ENCODE results near the gene SYNGAP1. TPM values are rescaled to one million over a fixed set of nuclear protein-coding genes. Genes with fewer than 3 reads are reported as not detected.

Gene SYNGAP1
- total RNA-seq, 1 donor from 2014 or later: 36.1 TPM

DNA sequence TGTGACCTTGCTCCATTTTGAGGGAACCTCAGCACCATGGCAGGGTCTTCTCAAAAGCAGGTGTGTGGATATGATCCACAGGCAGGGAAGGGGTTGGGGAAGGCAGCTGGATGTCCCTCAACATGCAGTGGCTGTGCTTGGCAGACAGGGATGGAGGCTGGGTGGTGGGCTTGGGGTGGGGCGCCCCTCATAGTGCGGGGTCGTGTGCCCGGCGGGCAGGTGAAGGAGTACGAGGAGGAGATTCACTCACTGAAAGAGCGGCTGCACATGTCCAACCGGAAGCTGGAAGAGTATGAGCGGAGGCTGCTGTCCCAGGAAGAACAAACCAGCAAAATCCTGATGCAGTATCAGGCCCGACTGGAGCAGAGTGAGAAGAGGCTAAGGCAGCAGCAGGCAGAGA is 26.5 kb downstream of the SYNGAP1 start:
- H3K9ac ChIP-seq (ENCODE audit: low read length): no peak overlapping the region
- H3K4me2 ChIP-seq (ENCODE audit: low read length): no peak overlapping the region
- H2AFZ ChIP-seq (ENCODE audit: low read depth, low read length): no peak overlapping the region
- H3K27me3 ChIP-seq (ENCODE audit: insufficient read depth, low read length): no peaks in the 10 kb centered on the region
- H3K36me3 Mint-ChIP-seq (ENCODE audit: low read depth, unreplicated experiment): peaks cover 32% of the 10 kb centered on the region
- no peaks in the 10 kb centered on the region for H3K4me1 ChIP-seq (ENCODE audit: insufficient read depth, low read length)
- H4K20me1 ChIP-seq (ENCODE audit: insufficient read depth, low read length): peaks cover 6% of the 10 kb centered on the region
- peaks cover 2% of the 10 kb centered on the region for H3K36me3 ChIP-seq (ENCODE audit: insufficient read depth, low read length)
- no peaks in the 10 kb centered on the region for H3K79me2 ChIP-seq (ENCODE audit: insufficient read depth, low read length)
- no peak for TF ChIP-seq EZH2 (IDR thresholded peaks at IDR 0.05; ENCODE audit: insufficient read depth, low read length)
- TF ChIP-seq, protein P1, sequence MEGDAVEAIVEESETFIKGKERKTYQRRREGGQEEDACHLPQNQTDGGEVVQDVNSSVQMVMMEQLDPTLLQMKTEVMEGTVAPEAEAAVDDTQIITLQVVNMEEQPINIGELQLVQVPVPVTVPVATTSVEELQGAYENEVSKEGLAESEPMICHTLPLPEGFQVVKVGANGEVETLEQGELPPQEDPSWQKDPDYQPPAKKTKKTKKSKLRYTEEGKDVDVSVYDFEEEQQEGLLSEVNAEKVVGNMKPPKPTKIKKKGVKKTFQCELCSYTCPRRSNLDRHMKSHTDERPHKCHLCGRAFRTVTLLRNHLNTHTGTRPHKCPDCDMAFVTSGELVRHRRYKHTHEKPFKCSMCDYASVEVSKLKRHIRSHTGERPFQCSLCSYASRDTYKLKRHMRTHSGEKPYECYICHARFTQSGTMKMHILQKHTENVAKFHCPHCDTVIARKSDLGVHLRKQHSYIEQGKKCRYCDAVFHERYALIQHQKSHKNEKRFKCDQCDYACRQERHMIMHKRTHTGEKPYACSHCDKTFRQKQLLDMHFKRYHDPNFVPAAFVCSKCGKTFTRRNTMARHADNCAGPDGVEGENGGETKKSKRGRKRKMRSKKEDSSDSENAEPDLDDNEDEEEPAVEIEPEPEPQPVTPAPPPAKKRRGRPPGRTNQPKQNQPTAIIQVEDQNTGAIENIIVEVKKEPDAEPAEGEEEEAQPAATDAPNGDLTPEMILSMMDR (IDR thresholded peaks at IDR 0.05; ENCODE audit: insufficient read depth, low read depth, low read length): no peak
- no peaks in the 10 kb centered on the region for H3K4me1 Mint-ChIP-seq (ENCODE audit: low read depth, unreplicated experiment)
- no peaks in the 10 kb centered on the region for H3K9me3 ChIP-seq (ENCODE audit: insufficient read depth, low read depth, low read length)
- H3K27ac ChIP-seq (ENCODE audit: low read depth, low read length): no peak overlapping the region
- H3K9me3 Mint-ChIP-seq (ENCODE audit: unreplicated experiment): no peaks in the 10 kb centered on the region
- FAIRE-seq: no peak
- no peak for DNase-seq (ENCODE audit: low read depth)
- no peaks in the 10 kb centered on the region for H3K27me3 Mint-ChIP-seq (ENCODE audit: low read depth, unreplicated experiment)
- peak overlapping the region; percentile 13 for H3K4me3 Mint-ChIP-seq (ENCODE audit: unreplicated experiment)
- H3K27ac Mint-ChIP-seq (ENCODE audit: unreplicated experiment): no peak overlapping the region
- no peak overlapping the region for H3K4me3 ChIP-seq (ENCODE audit: insufficient read depth, low read depth, low read length)

DNA sequence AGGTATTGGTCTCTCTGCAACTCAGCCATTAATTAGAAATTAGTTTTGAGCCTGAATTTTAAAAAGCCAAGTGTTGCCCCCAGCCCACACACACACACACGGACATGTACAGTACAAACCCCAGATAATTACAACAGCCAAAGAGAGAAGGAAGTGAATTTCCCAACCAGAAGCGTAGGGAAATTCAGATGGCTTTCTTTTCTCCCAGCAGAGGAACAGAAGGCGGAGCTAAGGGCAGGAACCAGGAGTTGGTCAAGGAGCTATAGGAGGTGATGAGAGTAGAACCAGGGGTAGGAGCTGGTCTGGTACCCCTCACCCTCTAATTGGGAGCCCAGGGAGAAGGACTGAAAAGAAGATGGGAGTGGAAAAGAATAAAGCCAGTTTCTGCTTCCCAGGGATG is 30.6 kb downstream of the SYNGAP1 start:
- peaks cover 23% of the 10 kb centered on the region for H3K36me3 Mint-ChIP-seq (ENCODE audit: low read depth, unreplicated experiment)

DNA sequence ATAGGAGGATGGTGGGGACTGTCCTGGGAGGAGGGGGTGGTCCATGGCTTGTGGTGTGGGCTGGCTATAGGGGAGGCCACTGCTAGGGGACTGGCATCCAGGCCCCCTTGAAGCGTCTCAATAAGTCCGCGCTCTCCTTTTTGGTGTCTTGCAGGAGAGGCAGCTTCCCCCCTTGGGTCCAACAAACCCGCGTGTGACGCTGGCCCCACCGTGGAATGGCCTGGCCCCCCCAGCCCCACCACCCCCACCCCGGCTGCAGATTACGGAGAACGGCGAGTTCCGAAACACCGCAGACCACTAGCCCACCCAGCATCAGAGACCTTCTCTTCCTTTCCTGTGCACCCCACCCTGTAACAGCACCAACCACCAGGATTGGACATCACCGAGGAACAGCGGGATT is 31.7 kb downstream of the SYNGAP1 start:
- peaks cover 20% of the 10 kb centered on the region for H3K36me3 Mint-ChIP-seq (ENCODE audit: low read depth, unreplicated experiment)
- H3K4me1 Mint-ChIP-seq (ENCODE audit: low read depth, unreplicated experiment): peaks cover 8% of the 10 kb centered on the region
- TF ChIP-seq EZH2 (IDR thresholded peaks at IDR 0.05; ENCODE audit: insufficient read depth, low read length): no peak
- TF ChIP-seq, protein P1 (IDR thresholded peaks at IDR 0.05; ENCODE audit: insufficient read depth, low read depth, low read length): no peak

More for the DNA sequence above, 30.6 kb downstream of the SYNGAP1 start:
- no peak overlapping the region for H3K27ac ChIP-seq (ENCODE audit: low read depth, low read length)
- H3K36me3 ChIP-seq (ENCODE audit: insufficient read depth, low read length): peaks cover under 1% of the 10 kb centered on the region
- H3K4me3 ChIP-seq (ENCODE audit: insufficient read depth, low read depth, low read length): no peak overlapping the region
- no peak overlapping the region for H3K9ac ChIP-seq (ENCODE audit: low read length)
- no peak overlapping the region for H2AFZ ChIP-seq (ENCODE audit: low read depth, low read length)
- H3K27ac Mint-ChIP-seq (ENCODE audit: unreplicated experiment): no peak overlapping the region
- no peaks in the 10 kb centered on the region for H3K27me3 ChIP-seq (ENCODE audit: insufficient read depth, low read length)
- FAIRE-seq: no peak
- H3K9me3 Mint-ChIP-seq (ENCODE audit: unreplicated experiment): no peaks in the 10 kb centered on the region
- H3K4me2 ChIP-seq (ENCODE audit: low read length): no peak overlapping the region
- H4K20me1 ChIP-seq (ENCODE audit: insufficient read depth, low read length): peaks cover 4% of the 10 kb centered on the region
- peaks cover 6% of the 10 kb centered on the region for H3K4me1 ChIP-seq (ENCODE audit: insufficient read depth, low read length)
- no peak overlapping the region for H3K4me3 Mint-ChIP-seq (ENCODE audit: unreplicated experiment)
- DNase-seq (ENCODE audit: low read depth): no peak
- H3K27me3 Mint-ChIP-seq (ENCODE audit: low read depth, unreplicated experiment): no peaks in the 10 kb centered on the region
- H3K9me3 ChIP-seq (ENCODE audit: insufficient read depth, low read depth, low read length): no peaks in the 10 kb centered on the region
- peaks cover 8% of the 10 kb centered on the region for H3K4me1 Mint-ChIP-seq (ENCODE audit: low read depth, unreplicated experiment)
- TF ChIP-seq, protein P1 (IDR thresholded peaks at IDR 0.05; ENCODE audit: insufficient read depth, low read depth, low read length): no peak
- TF ChIP-seq EZH2 (IDR thresholded peaks at IDR 0.05; ENCODE audit: insufficient read depth, low read length): no peak
- peaks cover 14% of the 10 kb centered on the region for H3K79me2 ChIP-seq (ENCODE audit: insufficient read depth, low read length)

More for the DNA sequence above, 31.7 kb downstream of the SYNGAP1 start:
- Mint-ChIP-seq H3K27ac (ENCODE audit: unreplicated experiment) (no peak overlapping the region), H3K27me3 (ENCODE audit: low read depth, unreplicated experiment) (no peaks in the 10 kb centered on the region), H3K4me3 (ENCODE audit: unreplicated experiment) (no peak overlapping the region), H3K9me3 (ENCODE audit: unreplicated experiment) (no peaks in the 10 kb centered on the region)
- Histone ChIP-seq H3K4me2 (ENCODE audit: low read length) (no peak overlapping the region), H4K20me1 (ENCODE audit: insufficient read depth, low read length) (peaks cover 11% of the 10 kb centered on the region), H3K9ac (ENCODE audit: low read length) (no peak overlapping the region), H3K4me3 (ENCODE audit: insufficient read depth, low read depth, low read length) (no peak overlapping the region), H3K79me2 (ENCODE audit: insufficient read depth, low read length) (peaks cover 24% of the 10 kb centered on the region), H3K27me3 (ENCODE audit: insufficient read depth, low read length) (no peaks in the 10 kb centered on the region), H2AFZ (ENCODE audit: low read depth, low read length) (no peak overlapping the region), H3K4me1 (ENCODE audit: insufficient read depth, low read length) (peaks cover 8% of the 10 kb centered on the region), H3K9me3 (ENCODE audit: insufficient read depth, low read depth, low read length) (no peaks in the 10 kb centered on the region), H3K36me3 (ENCODE audit: insufficient read depth, low read length) (peaks cover 9% of the 10 kb centered on the region), H3K27ac (ENCODE audit: low read depth, low read length) (no peak overlapping the region)
- no peak for DNase-seq (ENCODE audit: low read depth)
- no peak for FAIRE-seq
